ENCODE measurements around the gene KLK8. TPM values are rescaled to one million over a fixed set of nuclear protein-coding genes. Genes with fewer than 3 reads are reported as not detected.

Gene KLK8
- total RNA-seq, 3 donors from 2014 or later = not detected

DNA sequence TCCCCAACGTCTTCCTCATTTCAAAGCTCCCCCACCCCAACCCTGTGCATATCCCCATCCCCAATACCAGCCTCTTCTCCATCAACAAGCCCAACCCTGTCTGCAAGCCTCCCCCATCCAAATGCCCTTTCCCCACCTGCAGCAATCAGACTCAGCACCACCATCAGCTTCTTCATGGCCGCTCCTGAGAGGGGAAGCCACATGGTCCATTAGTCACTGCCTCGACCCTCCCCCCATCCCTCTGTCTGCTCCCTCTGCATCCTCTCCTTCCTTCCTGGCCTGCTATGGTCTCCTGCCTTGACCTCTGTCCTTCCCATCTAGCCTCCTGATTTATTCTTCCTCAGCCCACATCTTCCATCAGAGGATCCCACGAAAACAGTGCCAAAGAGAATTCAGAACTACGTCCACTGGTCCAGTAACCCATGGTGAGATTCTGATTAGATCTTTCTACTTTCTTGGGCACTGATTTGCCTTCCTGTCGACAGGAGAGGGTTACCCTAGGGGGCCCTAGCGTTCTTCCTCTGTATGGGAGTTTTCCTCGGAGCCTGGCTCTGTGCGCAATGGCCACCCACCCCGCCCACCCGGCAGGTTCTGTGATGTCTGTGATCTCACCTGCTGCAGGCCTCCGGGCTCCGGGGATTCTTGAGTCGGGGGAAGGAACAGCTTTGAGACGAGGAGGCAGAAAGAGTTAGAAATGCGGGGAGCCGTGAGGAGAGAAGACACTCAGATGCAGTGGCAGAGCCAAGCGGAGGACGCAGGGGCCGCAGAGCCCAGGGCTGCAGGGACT, 33.3 kb downstream of the KLK8 start:
- H3K4me1 ChIP-seq (ENCODE audit: low read depth) = no peaks in the 10 kb centered on the region
- TF ChIP-seq, protein P1, sequence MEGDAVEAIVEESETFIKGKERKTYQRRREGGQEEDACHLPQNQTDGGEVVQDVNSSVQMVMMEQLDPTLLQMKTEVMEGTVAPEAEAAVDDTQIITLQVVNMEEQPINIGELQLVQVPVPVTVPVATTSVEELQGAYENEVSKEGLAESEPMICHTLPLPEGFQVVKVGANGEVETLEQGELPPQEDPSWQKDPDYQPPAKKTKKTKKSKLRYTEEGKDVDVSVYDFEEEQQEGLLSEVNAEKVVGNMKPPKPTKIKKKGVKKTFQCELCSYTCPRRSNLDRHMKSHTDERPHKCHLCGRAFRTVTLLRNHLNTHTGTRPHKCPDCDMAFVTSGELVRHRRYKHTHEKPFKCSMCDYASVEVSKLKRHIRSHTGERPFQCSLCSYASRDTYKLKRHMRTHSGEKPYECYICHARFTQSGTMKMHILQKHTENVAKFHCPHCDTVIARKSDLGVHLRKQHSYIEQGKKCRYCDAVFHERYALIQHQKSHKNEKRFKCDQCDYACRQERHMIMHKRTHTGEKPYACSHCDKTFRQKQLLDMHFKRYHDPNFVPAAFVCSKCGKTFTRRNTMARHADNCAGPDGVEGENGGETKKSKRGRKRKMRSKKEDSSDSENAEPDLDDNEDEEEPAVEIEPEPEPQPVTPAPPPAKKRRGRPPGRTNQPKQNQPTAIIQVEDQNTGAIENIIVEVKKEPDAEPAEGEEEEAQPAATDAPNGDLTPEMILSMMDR (IDR thresholded peaks at IDR 0.05) = no peak
- no peak for ATAC-seq
- no peaks in the 10 kb centered on the region for H3K36me3 ChIP-seq (ENCODE audit: low read depth)
- intact Hi-C loops (cut with DNase I, micrococcal nuclease) = no loop called here
- no peaks in the 10 kb centered on the region for H3K9me3 ChIP-seq
- DNase-seq = no peak
- H3K4me3 ChIP-seq = no peak overlapping the region

DNA sequence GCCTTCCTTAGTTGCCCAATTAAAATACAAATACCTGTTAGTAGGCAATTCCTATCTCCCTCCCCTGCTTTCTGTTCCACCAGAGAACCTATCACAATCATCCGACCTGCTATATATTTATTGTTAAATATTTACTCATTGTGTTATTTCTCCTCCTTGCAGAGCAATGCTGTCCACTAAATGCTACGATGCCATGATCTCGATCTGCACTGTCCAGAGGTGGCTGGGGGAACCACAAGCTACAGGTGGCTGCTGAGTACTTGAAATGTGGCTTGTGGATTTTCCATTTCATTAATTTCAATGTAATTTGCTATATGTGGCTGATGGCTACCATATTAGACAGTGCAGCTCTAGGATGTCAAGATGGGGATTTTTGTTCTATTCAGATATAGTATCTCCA, 37.1 kb downstream of the KLK8 start:
- Histone ChIP-seq H3K9me3 (no peaks in the 10 kb centered on the region), H3K36me3 (ENCODE audit: low read depth) (no peaks in the 10 kb centered on the region), H3K4me3 (no peak overlapping the region), H3K4me1 (ENCODE audit: low read depth) (no peaks in the 10 kb centered on the region)
- DNase-seq (no peak), ATAC-seq (no peak)
- TF ChIP-seq, protein P1 (IDR thresholded peaks at IDR 0.05) = no peak
- intact Hi-C loops (cut with DNase I, micrococcal nuclease) = no loop called here

DNA sequence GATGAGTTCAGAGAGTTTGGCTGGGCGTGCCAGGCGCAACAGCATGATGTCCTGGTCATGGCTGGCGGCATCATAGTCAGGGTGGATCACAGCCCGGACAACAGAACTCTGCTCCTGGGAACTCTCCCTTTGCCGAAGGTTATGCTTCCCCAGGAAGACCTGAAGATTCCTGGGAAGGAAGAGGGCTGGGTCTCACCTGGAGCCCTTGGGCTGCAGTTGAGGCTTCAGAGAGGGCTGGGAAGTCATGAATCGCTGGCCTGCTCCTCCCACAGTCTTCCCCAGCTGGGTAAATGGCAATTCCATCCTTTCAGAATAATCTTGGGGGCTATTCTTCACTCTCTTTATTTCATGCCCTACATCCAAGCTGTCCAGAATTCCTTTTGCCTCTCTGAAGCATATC, 38.0 kb downstream of the KLK8 start:
- no peak for ATAC-seq
- no peaks in the 10 kb centered on the region for H3K4me1 ChIP-seq (ENCODE audit: low read depth)
- no peak overlapping the region for H3K4me3 ChIP-seq
- TF ChIP-seq, protein P1 (IDR thresholded peaks at IDR 0.05) = no peak
- no peak for DNase-seq
- no peaks in the 10 kb centered on the region for H3K36me3 ChIP-seq (ENCODE audit: low read depth)
- intact Hi-C loops (cut with DNase I, micrococcal nuclease) = no loop called here
- no peaks in the 10 kb centered on the region for H3K9me3 ChIP-seq

DNA sequence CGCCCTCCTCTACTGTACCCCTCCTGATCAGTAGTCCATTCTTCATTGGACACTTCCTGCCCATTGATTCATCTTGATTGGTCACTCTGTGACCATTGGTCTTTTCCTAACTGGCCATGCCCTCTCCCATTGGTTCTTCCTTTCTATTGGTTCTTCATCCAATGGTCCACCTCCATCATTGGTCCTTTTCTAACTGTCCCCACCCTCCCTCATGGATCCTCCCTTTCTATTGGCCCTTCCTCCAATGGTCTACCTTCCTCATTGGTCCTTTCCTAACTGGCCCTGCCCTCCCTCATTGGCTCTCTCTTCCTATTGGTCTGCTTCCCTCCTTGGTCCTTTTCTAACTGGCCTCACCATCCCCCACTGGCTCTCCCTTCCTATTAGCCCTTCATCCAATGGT, 39.2 kb downstream of the KLK8 start:
- H3K36me3 ChIP-seq (ENCODE audit: low read depth) = no peaks in the 10 kb centered on the region
- no peak for DNase-seq
- H3K4me1 ChIP-seq (ENCODE audit: low read depth) = no peaks in the 10 kb centered on the region
- TF ChIP-seq, protein P1 (IDR thresholded peaks at IDR 0.05) = no peak
- H3K9me3 ChIP-seq = no peaks in the 10 kb centered on the region
- ATAC-seq = no peak
- intact Hi-C loops (cut with DNase I, micrococcal nuclease) = no loop called here
- no peak overlapping the region for H3K4me3 ChIP-seq

DNA sequence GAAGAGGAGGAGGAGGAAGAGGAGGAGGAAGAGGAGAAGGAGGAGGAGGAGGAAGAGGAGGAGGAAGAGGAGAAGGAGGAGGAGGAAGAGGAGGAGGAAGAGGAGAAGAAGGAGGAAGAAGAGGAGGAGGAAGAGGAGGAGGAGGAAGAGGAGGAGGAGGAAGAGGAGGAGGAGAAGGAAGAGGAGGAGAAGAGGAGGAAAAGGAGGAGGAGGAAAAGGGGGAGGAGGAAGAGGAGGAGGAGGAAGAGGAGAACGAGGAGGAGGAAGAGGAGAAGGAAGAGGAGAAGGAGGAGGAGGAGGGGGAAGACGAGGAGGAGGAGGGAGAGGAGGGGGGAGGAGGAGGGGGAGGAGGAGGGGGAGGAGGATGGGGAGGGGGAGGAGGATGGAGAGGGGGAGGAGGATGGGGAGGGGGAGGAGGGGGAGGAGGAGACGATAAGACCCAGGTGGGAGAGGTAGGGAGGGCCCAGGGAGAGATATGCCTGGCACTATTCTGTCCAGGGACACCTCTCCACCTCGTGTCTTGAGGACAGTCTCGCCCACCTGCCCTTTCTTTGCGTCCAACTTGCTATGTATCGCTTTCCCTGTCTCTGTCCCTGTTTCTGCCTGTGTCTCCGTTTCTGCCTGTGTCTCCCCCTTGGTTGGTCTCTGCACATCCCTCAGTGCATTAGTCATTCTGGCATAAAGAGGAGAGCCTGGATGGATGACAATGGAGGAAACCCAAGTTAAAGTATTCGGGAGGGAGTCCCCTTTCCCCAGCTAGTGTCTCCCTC, 41.5 kb downstream of the KLK8 start:
- Histone ChIP-seq H3K4me1 (ENCODE audit: low read depth) (no peaks in the 10 kb centered on the region), H3K4me3 (no peak overlapping the region), H3K36me3 (ENCODE audit: low read depth) (no peaks in the 10 kb centered on the region), H3K9me3 (no peaks in the 10 kb centered on the region)
- intact Hi-C loops (cut with DNase I, micrococcal nuclease) = no loop called here
- TF ChIP-seq, protein P1 (IDR thresholded peaks at IDR 0.05) = no peak
- ATAC-seq = no peak
- DNase-seq = no peak

All from mucosa of descending colon (tissue), 3 donors.